Parathyroid adenoma (tissue), 2 donors: Measurements from ENCODE around the gene SEZ6L.

ENCODE experiments used
- H2AFZ ChIP-seq: fragments of 300-600 bp; sonication (generic); one replicate; pipeline ENCODE4 v1.7.0; 2017; ENCODE audit warnings: antibody characterized with exemption, mild to moderate bottlenecking
- H3K27ac ChIP-seq: fragments of 300-600 bp; sonication (generic); one replicate; pipeline ENCODE4 v1.7.0; 2017
- H3K27me3 ChIP-seq: fragments of 300-600 bp; sonication (generic); one replicate; pipeline ENCODE4 v1.7.0; 2017; ENCODE audit warnings: low read length; ENCODE audit not compliant: control insufficient read depth, insufficient read depth
- H3K36me3 ChIP-seq: fragments of 300-600 bp; sonication (generic); one replicate; pipeline ENCODE4 v1.7.0; 2017; ENCODE audit warnings: low read length; ENCODE audit not compliant: control insufficient read depth, insufficient read depth
- H3K4me1 ChIP-seq: fragments of 300-600 bp; sonication (generic); one replicate; pipeline ENCODE4 v1.7.0; 2017; ENCODE audit warnings: control low read depth
- H3K4me2 ChIP-seq: fragments of 300-600 bp; sonication (generic); one replicate; pipeline ENCODE4 v1.7.0; 2017; ENCODE audit warnings: low read length
- H3K4me3 ChIP-seq: fragments of 300-600 bp; sonication (generic); one replicate; pipeline ENCODE4 v1.7.0; 2017; ENCODE audit warnings: low read depth, low read length
- H3K79me2 ChIP-seq: fragments of 300-600 bp; sonication (generic); one replicate; pipeline ENCODE4 v1.7.0; 2017; ENCODE audit warnings: control low read depth
- H3K9ac ChIP-seq: fragments of 300-600 bp; sonication (generic); one replicate; pipeline ENCODE4 v1.7.0; 2017; ENCODE audit warnings: mild to moderate bottlenecking
- H3K9me3 ChIP-seq: fragments of 300-600 bp; sonication (generic); one replicate; pipeline ENCODE4 v1.7.0; 2017; ENCODE audit warnings: low read length; ENCODE audit not compliant: control insufficient read depth
- TF ChIP-seq, protein P1 (sequence below): fragments of 300-600 bp; sonication (generic); IDR thresholded peaks from one replicate; pipeline ENCODE4 v1.7.0; 2017; ENCODE audit warnings: antibody characterized with exemption, mild to moderate bottlenecking
- donor health status: primary hyperparathyroidism.

The SEZ6L gene

DNA sequence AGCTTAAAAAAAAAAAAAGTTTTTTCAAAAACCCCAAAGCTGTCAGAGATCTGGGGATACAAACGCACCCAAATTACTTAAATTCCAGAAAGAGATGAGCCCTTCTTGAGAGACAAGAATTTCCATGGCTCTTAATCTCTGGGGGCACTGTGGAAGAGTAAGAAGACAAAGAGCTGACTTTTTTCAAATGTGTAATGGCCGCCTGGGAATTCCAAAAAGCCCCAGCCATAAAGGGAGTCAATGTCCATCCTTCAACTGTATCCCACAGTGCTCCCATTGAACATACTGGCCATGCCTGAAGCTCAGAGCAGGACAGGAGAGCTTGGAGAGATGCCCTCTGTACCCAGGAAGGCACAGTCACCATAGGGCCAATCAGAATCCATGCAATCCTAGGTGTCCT is 222.4 kb downstream of the SEZ6L start:
- H3K4me3 ChIP-seq: no peak overlapping the region
- TF ChIP-seq, protein P1, sequence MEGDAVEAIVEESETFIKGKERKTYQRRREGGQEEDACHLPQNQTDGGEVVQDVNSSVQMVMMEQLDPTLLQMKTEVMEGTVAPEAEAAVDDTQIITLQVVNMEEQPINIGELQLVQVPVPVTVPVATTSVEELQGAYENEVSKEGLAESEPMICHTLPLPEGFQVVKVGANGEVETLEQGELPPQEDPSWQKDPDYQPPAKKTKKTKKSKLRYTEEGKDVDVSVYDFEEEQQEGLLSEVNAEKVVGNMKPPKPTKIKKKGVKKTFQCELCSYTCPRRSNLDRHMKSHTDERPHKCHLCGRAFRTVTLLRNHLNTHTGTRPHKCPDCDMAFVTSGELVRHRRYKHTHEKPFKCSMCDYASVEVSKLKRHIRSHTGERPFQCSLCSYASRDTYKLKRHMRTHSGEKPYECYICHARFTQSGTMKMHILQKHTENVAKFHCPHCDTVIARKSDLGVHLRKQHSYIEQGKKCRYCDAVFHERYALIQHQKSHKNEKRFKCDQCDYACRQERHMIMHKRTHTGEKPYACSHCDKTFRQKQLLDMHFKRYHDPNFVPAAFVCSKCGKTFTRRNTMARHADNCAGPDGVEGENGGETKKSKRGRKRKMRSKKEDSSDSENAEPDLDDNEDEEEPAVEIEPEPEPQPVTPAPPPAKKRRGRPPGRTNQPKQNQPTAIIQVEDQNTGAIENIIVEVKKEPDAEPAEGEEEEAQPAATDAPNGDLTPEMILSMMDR: no peak
- no peaks in the 10 kb centered on the region for H3K9me3 ChIP-seq
- H3K36me3 ChIP-seq: no peaks in the 10 kb centered on the region
- H2AFZ ChIP-seq: no peak overlapping the region
- no peak overlapping the region for H3K4me2 ChIP-seq
- H3K4me1 ChIP-seq: no peaks in the 10 kb centered on the region
- H3K27me3 ChIP-seq: no peaks in the 10 kb centered on the region
- H3K9ac ChIP-seq: no peak overlapping the region
- no peaks in the 10 kb centered on the region for H3K79me2 ChIP-seq
- no peak overlapping the region for H3K27ac ChIP-seq

DNA sequence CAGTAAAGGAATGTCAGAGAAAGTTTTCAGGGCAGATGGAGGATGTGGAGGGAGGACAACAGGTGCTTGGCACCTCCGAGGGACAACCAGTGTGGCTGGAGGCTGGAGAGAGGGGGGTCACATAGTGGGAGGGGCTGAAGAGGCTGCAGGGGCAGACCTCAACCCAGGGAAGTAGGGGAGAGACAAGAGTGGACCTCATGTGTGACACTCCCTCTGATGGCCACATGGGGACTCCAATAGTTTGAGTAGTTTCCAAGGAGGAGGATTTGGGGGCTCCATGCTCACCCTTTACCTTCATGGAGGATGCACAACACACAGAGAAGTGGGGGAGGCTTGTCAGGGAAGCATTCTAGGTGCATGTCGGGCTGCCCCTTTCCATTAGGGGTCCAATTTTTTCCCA is 224.7 kb downstream of the SEZ6L start:
- Histone ChIP-seq H3K4me2 (no peak overlapping the region), H2AFZ (no peak overlapping the region), H3K27ac (no peak overlapping the region), H3K36me3 (no peaks in the 10 kb centered on the region), H3K27me3 (no peaks in the 10 kb centered on the region), H3K9me3 (no peaks in the 10 kb centered on the region), H3K9ac (no peak overlapping the region), H3K4me3 (no peak overlapping the region), H3K4me1 (no peaks in the 10 kb centered on the region), H3K79me2 (no peaks in the 10 kb centered on the region)
- TF ChIP-seq, protein P1: no peak

DNA sequence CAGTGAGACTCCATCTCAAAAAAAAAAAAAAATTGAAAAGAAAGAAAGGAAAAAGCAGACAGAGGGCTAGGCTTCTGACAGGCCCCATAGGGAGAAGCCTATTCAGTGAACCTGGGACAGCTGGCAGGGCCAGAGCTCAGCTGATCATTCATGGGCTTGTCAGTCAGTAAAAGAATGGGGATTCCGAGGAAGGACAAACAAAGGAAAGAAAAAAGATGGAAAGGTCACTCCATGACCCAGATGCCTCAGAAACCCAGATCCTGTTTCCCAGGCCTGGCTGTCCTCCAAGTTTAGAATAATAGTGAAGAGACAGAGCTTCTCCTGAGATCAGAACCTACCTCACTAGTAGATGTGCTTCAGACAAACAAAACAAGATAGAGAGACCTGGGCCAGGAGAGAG is 225.5 kb downstream of the SEZ6L start:
- Histone ChIP-seq H3K4me1 (no peaks in the 10 kb centered on the region), H3K9ac (no peak overlapping the region), H3K4me2 (no peak overlapping the region), H3K27me3 (no peaks in the 10 kb centered on the region), H3K36me3 (no peaks in the 10 kb centered on the region), H3K79me2 (no peaks in the 10 kb centered on the region), H3K27ac (no peak overlapping the region), H3K9me3 (no peaks in the 10 kb centered on the region), H2AFZ (no peak overlapping the region), H3K4me3 (no peak overlapping the region)
- TF ChIP-seq, protein P1: no peak

DNA sequence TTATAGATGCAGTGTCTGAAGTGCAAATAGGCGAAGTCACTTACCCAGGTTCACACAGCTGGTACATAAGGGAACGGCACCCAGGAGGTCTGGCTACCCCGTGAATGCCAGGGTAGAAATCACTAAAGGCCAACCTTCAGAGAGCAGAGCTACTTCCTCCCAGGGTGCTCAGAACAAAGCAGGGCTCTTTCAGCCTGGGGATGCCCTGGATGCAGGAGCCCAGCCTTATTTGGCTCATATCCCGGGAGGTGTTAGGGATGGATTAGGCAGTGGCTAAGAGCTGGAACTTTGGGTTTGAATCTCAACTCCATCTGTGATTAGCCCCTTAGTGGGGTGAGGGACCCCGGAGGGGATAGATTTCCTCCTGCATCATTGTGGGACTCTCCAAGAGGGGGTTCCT is 226.7 kb downstream of the SEZ6L start:
- H2AFZ ChIP-seq: no peak overlapping the region
- H3K27ac ChIP-seq: no peak overlapping the region
- H3K27me3 ChIP-seq: no peaks in the 10 kb centered on the region
- H3K4me2 ChIP-seq: no peak overlapping the region
- H3K79me2 ChIP-seq: no peaks in the 10 kb centered on the region
- TF ChIP-seq, protein P1: no peak
- no peaks in the 10 kb centered on the region for H3K9me3 ChIP-seq
- no peak overlapping the region for H3K9ac ChIP-seq
- H3K36me3 ChIP-seq: no peaks in the 10 kb centered on the region
- no peak overlapping the region for H3K4me3 ChIP-seq
- no peaks in the 10 kb centered on the region for H3K4me1 ChIP-seq

DNA sequence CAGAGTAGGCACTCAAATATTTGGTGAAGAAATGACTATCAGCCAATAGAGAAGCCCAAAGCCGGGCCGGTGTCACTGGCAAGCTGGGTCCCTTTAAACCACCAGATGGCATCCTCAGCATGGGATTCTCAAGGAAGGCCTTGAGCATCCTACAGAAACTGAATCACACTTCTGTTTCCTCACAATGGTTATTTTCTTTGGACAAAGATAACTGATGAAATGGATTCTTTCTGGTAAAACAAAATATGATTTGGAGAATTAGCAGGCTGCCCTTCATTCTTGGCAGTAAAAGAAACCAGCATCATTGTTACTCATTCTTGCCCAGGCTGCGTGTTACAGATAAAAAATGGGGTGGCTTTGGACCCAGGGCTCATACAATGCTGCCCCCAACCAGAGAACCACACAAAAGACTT is 229.5 kb downstream of the SEZ6L start:
- TF ChIP-seq, protein P1: peak; percentile 44
- Histone ChIP-seq H3K4me3 (no peak overlapping the region), H2AFZ (no peak overlapping the region)

More for the DNA sequence above, 229.5 kb downstream of the SEZ6L start:
- Histone ChIP-seq H3K9ac (no peak overlapping the region), H3K27me3 (no peaks in the 10 kb centered on the region), H3K79me2 (no peaks in the 10 kb centered on the region), H3K9me3 (no peaks in the 10 kb centered on the region), H3K4me1 (no peaks in the 10 kb centered on the region), H3K4me2 (no peak overlapping the region), H3K27ac (no peak overlapping the region), H3K36me3 (no peaks in the 10 kb centered on the region)
